GDM1 (cell line): ENCODE measurements around the gene DSCAML1.

ENCODE experiments used
- DNase-seq: peaks from one replicate; lab custom pipeline; 2025; lab: John Stamatoyannopoulos, UW

Gene DSCAML1

GRCh38 chr11:117549417-117549816 is 247.6 kb downstream of the DSCAML1 start:
- DNase-seq, result no peak

DNA sequence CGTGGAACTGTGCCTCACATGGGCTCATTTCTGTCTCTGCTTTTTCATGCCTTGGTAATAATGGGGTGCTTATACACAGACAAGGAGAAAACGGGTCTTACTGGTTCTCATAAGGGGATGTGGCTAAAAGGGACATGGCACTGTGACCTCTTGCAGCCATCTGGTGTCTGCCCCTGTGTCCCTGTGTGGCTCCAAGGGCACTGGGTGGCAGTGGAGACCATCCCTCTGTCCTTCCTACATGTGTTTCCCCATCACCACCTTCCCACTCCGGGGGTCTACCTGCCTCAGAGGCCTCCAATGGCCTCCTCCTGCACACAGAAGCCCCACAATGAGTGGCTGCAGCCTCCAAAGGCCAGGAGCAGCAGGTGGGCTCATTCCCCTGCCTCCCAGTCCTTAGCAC is 248.1 kb downstream of the DSCAML1 start:
- DNase-seq, result no peak

GRCh38 chr11:117547946-117548345 is 249.1 kb downstream of the DSCAML1 start:
- DNase-seq, result no peak

- no peak for DNase-seq
Observed at GRCh38 chr11:117547195-117547850, 249.7 kb downstream of the DSCAML1 start.

GRCh38 chr11:117546431-117547194 is 250.4 kb downstream of the DSCAML1 start:
- no peak for DNase-seq

- DNase-seq, result no peak
Observed at GRCh38 chr11:117545706-117546105, 251.3 kb downstream of the DSCAML1 start.

GRCh38 chr11:117544130-117544800 is 252.8 kb downstream of the DSCAML1 start:
- no peak for DNase-seq

GRCh38 chr11:117541211-117541610 is 255.8 kb downstream of the DSCAML1 start:
- DNase-seq, result no peak

- no peak for DNase-seq
Observed at GRCh38 chr11:117538263-117539135, 258.5 kb downstream of the DSCAML1 start.

DNA sequence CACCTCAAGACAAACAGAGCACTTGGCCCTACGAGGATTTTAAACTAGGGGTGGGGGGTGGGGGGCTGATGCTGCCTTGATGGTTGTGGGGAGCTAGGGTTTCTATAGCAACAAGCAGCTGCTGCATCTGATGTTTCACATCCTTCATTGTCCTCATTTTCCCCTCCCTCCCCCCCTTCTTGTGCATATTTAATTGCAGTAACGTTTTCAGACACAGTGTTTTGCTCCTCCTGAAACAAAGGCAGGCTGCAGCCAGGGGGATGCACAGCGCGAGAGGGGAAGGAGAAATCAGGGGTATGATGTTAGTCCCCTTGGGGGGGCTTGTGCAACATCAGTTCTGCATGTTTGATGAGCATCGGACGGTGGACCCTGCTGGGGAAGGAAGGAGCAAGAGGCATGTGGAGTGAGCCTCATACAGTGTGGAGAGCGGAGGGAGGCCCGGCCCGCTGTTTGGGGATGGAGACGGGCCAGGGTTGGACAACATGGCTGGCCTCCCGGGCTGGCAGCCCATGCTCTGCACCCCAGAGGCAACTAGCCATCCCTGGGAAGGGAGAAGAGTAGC is 261.1 kb downstream of the DSCAML1 start:
- DNase-seq, result no peak

DNA sequence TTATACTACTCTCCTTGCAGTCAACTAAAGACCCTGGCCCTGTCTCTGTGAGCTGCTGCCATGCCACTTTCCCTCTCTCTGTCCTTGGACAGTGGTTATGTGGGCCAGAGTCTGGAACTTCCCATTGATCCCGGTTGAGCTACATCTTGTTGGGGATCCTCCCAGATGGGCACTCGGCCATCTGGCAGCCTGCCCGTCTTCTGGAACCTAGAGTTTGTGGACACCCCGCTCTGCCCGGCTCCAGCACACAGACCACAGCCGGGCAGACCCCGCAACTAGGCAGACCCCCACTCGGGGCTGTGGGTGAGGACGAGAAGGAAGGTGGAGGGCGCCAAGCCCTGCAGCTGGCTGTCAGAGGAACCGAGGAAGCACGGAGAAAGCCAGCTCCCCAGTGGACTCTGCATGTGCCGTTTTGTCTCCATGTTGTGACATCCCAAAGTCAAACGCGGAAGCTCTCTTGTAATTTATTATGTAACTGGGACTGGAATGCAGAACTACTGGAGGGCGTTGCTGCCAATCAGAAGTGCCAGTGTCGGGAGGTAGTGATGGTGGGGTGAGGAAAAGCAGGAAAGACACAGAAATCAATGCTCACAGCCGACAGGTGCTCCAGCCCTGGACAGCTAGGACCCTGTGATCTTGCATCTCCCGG is 261.7 kb downstream of the DSCAML1 start:
- no peak for DNase-seq

DNA sequence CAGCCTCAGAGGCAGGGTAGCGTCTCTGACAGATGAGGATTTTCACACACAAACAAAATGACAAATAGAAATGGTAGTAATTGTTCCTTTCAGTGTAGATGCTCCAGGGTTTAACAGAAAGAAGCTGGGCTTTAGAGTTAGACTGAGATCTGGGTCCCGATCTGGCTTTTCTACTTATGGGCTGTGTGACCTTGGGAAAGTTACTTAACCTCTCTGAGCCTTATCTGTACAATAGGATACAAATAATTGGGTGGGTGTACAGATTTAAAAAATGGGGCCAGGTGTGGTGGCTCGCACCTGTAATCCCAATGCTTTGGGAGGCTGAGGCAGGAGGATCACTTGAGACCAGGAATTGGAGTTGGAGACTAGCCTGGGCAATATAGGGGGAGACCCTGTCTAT is 264.4 kb downstream of the DSCAML1 start:
- DNase-seq, result no peak

- no peak for DNase-seq
Observed at GRCh38 chr11:117529816-117530215, 267.2 kb downstream of the DSCAML1 start.

DNA sequence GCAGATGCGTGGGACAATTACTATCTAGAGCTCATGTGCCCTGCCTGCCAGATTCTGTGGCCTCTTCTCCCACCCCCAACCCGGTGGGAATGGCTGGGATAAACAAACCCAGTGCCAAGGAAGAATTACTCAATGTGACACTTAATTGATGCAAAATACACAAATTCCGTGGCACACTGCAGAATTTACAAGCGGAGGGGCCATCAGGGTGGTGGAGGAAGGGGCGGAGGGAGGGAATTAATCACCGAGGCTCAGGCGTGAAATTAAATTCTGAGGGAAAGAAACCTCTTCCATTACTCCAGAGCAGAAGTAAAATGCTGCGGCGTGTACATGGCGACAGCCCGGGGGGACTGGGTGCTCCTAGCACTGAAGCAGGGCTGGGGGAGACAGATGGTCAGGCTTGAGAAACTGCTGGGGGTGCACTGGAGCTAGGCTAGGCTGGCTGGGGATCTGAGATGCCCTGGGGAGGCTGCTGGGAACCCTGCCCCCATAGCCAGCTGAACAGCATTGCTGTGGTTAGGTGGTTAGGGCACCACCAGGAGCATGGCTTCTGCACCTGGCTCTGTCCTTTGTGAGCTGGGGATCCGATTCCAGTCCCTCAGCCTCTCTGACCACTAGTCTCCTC is 268.8 kb downstream of the DSCAML1 start:
- DNase-seq, result no peak

- no peak for DNase-seq
Observed at GRCh38 chr11:117527271-117527670, 269.7 kb downstream of the DSCAML1 start.

GRCh38 chr11:117525866-117526542 is 271.0 kb downstream of the DSCAML1 start:
- no peak for DNase-seq

- no peak for DNase-seq
Observed at GRCh38 chr11:117524468-117525183, 272.4 kb downstream of the DSCAML1 start.

- DNase-seq, result no peak
Observed at GRCh38 chr11:117523680-117524079, 273.3 kb downstream of the DSCAML1 start.

- no peak for DNase-seq
Observed at GRCh38 chr11:117521974-117522373, 275.0 kb downstream of the DSCAML1 start.

- DNase-seq, result no peak
Observed at GRCh38 chr11:117520966-117521365, 276.1 kb downstream of the DSCAML1 start.
